Stimulated activated CD4-positive, alpha-beta T cell treated with anti-CD3 and anti-CD28 coated beads, Interleukin-2, amount 100 ng/mL, for 48 hours (primary cell): ENCODE results near the gene COL24A1.
"Not testable (repeated sequence)": the region's sequence is repeated elsewhere in the genome, so short reads cannot be mapped to it uniquely, and the experiment has no call there.

Source experiments
- DNase-seq, 2 donors: peaks; one replicate each; pipeline ENCODE4 v3.0.0-alpha.2; 2020

The COL24A1 gene

GRCh38 chr1:85867189-85867588 lies 289.4 kb downstream of the COL24A1 start:
- no peak for DNase-seq

GRCh38 chr1:85865213-85865612 lies 291.4 kb downstream of the COL24A1 start:
- no peak for DNase-seq

GRCh38 chr1:85864727-85865126 lies 291.8 kb downstream of the COL24A1 start:
- no peak for DNase-seq

- not testable (repeated sequence) for DNase-seq
These were observed 292.9 kb downstream of the COL24A1 start for GRCh38 chr1:85863639-85864038.

- no peak for DNase-seq
These were observed 294.1 kb downstream of the COL24A1 start for GRCh38 chr1:85862456-85862855.

- DNase-seq, result no peak
These were observed 298.6 kb downstream of the COL24A1 start for GRCh38 chr1:85857991-85858390.

GRCh38 chr1:85850238-85850637 lies 306.3 kb downstream of the COL24A1 start:
- DNase-seq, result no peak

- DNase-seq, result no peak
These were observed 306.9 kb downstream of the COL24A1 start for GRCh38 chr1:85849660-85850059.

- DNase-seq, result no peak
These were observed 309.2 kb downstream of the COL24A1 start for GRCh38 chr1:85847356-85847755.

GRCh38 chr1:85846706-85847105 lies 309.9 kb downstream of the COL24A1 start:
- no peak for DNase-seq

- DNase-seq, result no peak
These were observed 317.1 kb downstream of the COL24A1 start for GRCh38 chr1:85839459-85839858.

- DNase-seq, result no peak
These were observed 318.3 kb downstream of the COL24A1 start for GRCh38 chr1:85838238-85838637.

- no peak for DNase-seq
These were observed 319.8 kb downstream of the COL24A1 start for GRCh38 chr1:85836736-85837135.

GRCh38 chr1:85833165-85833564 lies 323.4 kb downstream of the COL24A1 start:
- not testable (repeated sequence) for DNase-seq

- no peak for DNase-seq
These were observed 325.7 kb downstream of the COL24A1 start for GRCh38 chr1:85830837-85831236.

GRCh38 chr1:85824066-85824840 lies 332.3 kb downstream of the COL24A1 start:
- no peak for DNase-seq

- DNase-seq, result no peak
These were observed 333.9 kb downstream of the COL24A1 start for GRCh38 chr1:85822696-85823095.

- no peak for DNase-seq
These were observed 338.2 kb downstream of the COL24A1 start for GRCh38 chr1:85818371-85818770.

GRCh38 chr1:85816606-85817005 lies 340.0 kb downstream of the COL24A1 start:
- no peak for DNase-seq

GRCh38 chr1:85815906-85816305 lies 340.7 kb downstream of the COL24A1 start:
- DNase-seq, result no peak

- DNase-seq, result no peak
These were observed 350.2 kb downstream of the COL24A1 start for GRCh38 chr1:85806236-85806965.

GRCh38 chr1:85801520-85801919 lies 355.1 kb downstream of the COL24A1 start:
- DNase-seq, result no peak

GRCh38 chr1:85799737-85800136 lies 356.8 kb downstream of the COL24A1 start:
- DNase-seq, result no peak

- no peak for DNase-seq
These were observed 358.2 kb downstream of the COL24A1 start for GRCh38 chr1:85798419-85798818.
